T-cell (primary cell): ENCODE results near the gene DPH6. TPM values are rescaled to one million over a fixed set of nuclear protein-coding genes. Genes with fewer than 3 reads are reported as not detected.
"Not testable (repeated sequence)": the region's sequence is repeated elsewhere in the genome, so short reads cannot be mapped to it uniquely, and the experiment has no call there.

Experiments used
- ATAC-seq, 4 experiments: fragments of 200-7000 bp in 3 of 4; fragments of 150-1000 bp in 1 of 4; cut with Tn5 transposase; replicated peaks in 1 of 4; 1 replicate in 3 of 4; 2 replicates in 1 of 4; pipeline ENCODE4 v1.10.0; 2021; ENCODE audit warnings: moderate library complexity in 3 of 4, mild to moderate bottlenecking in 2 of 4, moderate number of reproducible peaks in 1 of 4
- CTCF ChIA-PET, 2 donors: fragments of 300-600 bp; sonication (Branson Sonifier 250); formaldehyde crosslinking; loops; one replicate each; lab custom pipeline; 2022; ENCODE audit warnings: antibody characterized with exemption in 2 of 2; lab: Charles Lee
- POLR2A ChIA-PET, 2 donors: fragments of 300-600 bp; sonication (Branson Sonifier 250); formaldehyde crosslinking; loops; one replicate each; lab custom pipeline; 2022; ENCODE audit warnings: antibody characterized with exemption in 2 of 2; lab: Charles Lee
- DNase-seq, 35 experiments: peaks; one replicate each; pipeline versions ENCODE4 v3.0.0 to v3.0.0-alpha.2; 2013 to 2023
- H3K27ac ChIP-seq: one replicate; pipeline ENCODE4 v1.5.1; 2013; ENCODE audit warnings: low read length
- H3K27me3 ChIP-seq, 2 experiments: replicated peaks in 1 of 2; 1 replicate in 1 of 2; 2 replicates in 1 of 2; pipeline versions ENCODE4 v1.6.1 to v1.7.0; 2013; ENCODE audit warnings: low read length in 1 of 2, mixed read lengths in 1 of 2; ENCODE audit not compliant: control insufficient read depth in 2 of 2, insufficient read depth in 2 of 2; ENCODE audit errors: extremely low read depth in 1 of 2
- H3K36me3 ChIP-seq, 2 donors: 1 replicate in 1 of 2; 2 replicates in 1 of 2; pipeline versions ENCODE4 v1.6.1 to v1.7.0; 2013; ENCODE audit warnings: low read length in 1 of 2; ENCODE audit not compliant: control insufficient read depth in 2 of 2, insufficient read depth in 1 of 2; ENCODE audit errors: extremely low read depth in 1 of 2
- H3K4me1 ChIP-seq, 2 experiments: 1 replicate in 1 of 2; 2 replicates in 1 of 2; pipeline versions ENCODE4 v1.6.1 to v1.7.0; 2013; ENCODE audit warnings: low read length in 2 of 2, mixed read lengths in 1 of 2; ENCODE audit not compliant: insufficient read depth in 2 of 2, control insufficient read depth in 1 of 2; ENCODE audit errors: extremely low read depth in 1 of 2
- H3K4me3 ChIP-seq, 2 donors: 1 replicate in 1 of 2; 2 replicates in 1 of 2; pipeline versions ENCODE4 v1.5.1 to v1.7.0; 2013; ENCODE audit warnings: mild to moderate bottlenecking in 2 of 2, low read length in 1 of 2, moderate library complexity in 1 of 2; ENCODE audit not compliant: control insufficient read depth in 1 of 2; ENCODE audit errors: extremely low read depth in 1 of 2
- H3K9me3 ChIP-seq: 2 replicates; pipeline ENCODE4 v1.7.0; 2013
- H3K27ac Mint-ChIP-seq, 2 donors: one replicate each; pipeline ENCODE4 v1.8.0; 2020 to 2021; ENCODE audit warnings: mild to moderate bottlenecking in 2 of 2, mixed read lengths in 2 of 2
- H3K27me3 Mint-ChIP-seq, 2 donors: one replicate each; pipeline ENCODE4 v1.8.0; 2021 to 2022; ENCODE audit warnings: mixed read lengths in 2 of 2
- H3K36me3 Mint-ChIP-seq: one replicate; pipeline ENCODE4 v1.8.0; 2021; ENCODE audit warnings: mixed read lengths
- H3K4me1 Mint-ChIP-seq, 3 donors: one replicate each; pipeline ENCODE4 v1.8.0; 2020 to 2022; ENCODE audit warnings: mixed read lengths in 3 of 3, mild to moderate bottlenecking in 1 of 3
- H3K4me3 Mint-ChIP-seq, 3 donors: one replicate each; pipeline ENCODE4 v1.8.0; 2020 to 2022; ENCODE audit warnings: mild to moderate bottlenecking in 3 of 3, mixed read lengths in 3 of 3, moderate library complexity in 3 of 3
- H3K9me3 Mint-ChIP-seq, 3 donors: one replicate each; pipeline ENCODE4 v1.8.0; 2020 to 2022; ENCODE audit warnings: mixed read lengths in 3 of 3
- WGBS: methylation state at CpG from one replicate; pipeline ENCODE4 v1.1.5; 2013; ENCODE audit warnings: missing lambda C conversion rate; ENCODE audit not compliant: insufficient coverage; 5-methylcytosine and 5-hydroxymethylcytosine counted together
- total RNA-seq, 35 experiments: library from RNA in 6 of 35; stranded (reverse) in 6 of 35; fragments of 120-200 nt in 1 of 35; gene quantifications; one replicate each; pipeline versions ENCODE4 v1.2.1 to v1.2.4 and lab custom pipeline; 2013 to 2026

The DPH6 gene
- total RNA-seq, 5 donors from 2014 or later (not counting 1 experiment from before 2014, with no cell fraction given), result 11.9 to 18.6 (median 14.6) TPM

GRCh38 chr15:35441279-35441678 is 104.7 kb downstream of the DPH6 start:
- H3K9me3 Mint-ChIP-seq, H3K4me3 Mint-ChIP-seq, H3K9me3 ChIP-seq, H3K4me1 ChIP-seq, ATAC-seq, POLR2A ChIA-PET, CTCF ChIA-PET, H3K27ac ChIP-seq, H3K27ac Mint-ChIP-seq, H3K4me1 Mint-ChIP-seq, H3K27me3 Mint-ChIP-seq, H3K36me3 ChIP-seq, DNase-seq, H3K4me3 ChIP-seq, H3K27me3 ChIP-seq: not testable (repeated sequence)
- H3K36me3 Mint-ChIP-seq, result peaks cover 35% of the 10 kb centered on the region
- WGBS, result no CpG with 5 or more reads among the region's 4 CpGs

GRCh38 chr15:35440265-35440664 is 105.7 kb downstream of the DPH6 start:
- no peaks in the 10 kb centered on the region for H3K9me3 ChIP-seq
- Mint-ChIP-seq H3K4me3 (no peak overlapping the region), H3K27ac (no peak overlapping the region), H3K4me1 (no peaks in the 10 kb centered on the region), H3K27me3 (no peaks in the 10 kb centered on the region), H3K9me3 (peaks cover 0 to 3% (median 0%) of the 10 kb centered on the region in 3 donors), H3K36me3 (peaks cover 41% of the 10 kb centered on the region)
- ChIA-PET POLR2A (no interaction called here), CTCF (no interaction called here)
- ATAC-seq (no peak), DNase-seq (no peak)
- no peaks in the 10 kb centered on the region for H3K27me3 ChIP-seq
- 100% methylated on average over 1 of the region's 3 CpGs for WGBS
- peaks cover 0 to 2% of the 10 kb centered on the region in 2 donors for H3K36me3 ChIP-seq
- H3K4me3 ChIP-seq, result no peak overlapping the region
- H3K27ac ChIP-seq, result no peak overlapping the region
- H3K4me1 ChIP-seq, result no peaks in the 10 kb centered on the region

GRCh38 chr15:35439291-35439690 is 106.7 kb downstream of the DPH6 start:
- Mint-ChIP-seq H3K9me3 (peaks cover 0 to 3% (median 0%) of the 10 kb centered on the region in 3 donors), H3K27ac (no peak overlapping the region), H3K4me1 (no peaks in the 10 kb centered on the region), H3K27me3 (no peaks in the 10 kb centered on the region), H3K4me3 (no peak overlapping the region), H3K36me3 (peaks cover 43% of the 10 kb centered on the region)
- no peak for DNase-seq
- Histone ChIP-seq H3K4me1 (no peaks in the 10 kb centered on the region), H3K4me3 (no peak overlapping the region), H3K9me3 (no peaks in the 10 kb centered on the region), H3K36me3 (peaks cover 0 to 2% of the 10 kb centered on the region in 2 donors), H3K27me3 (no peaks in the 10 kb centered on the region), H3K27ac (no peak overlapping the region)
- no CpG with 5 or more reads among the region's 2 CpGs for WGBS
- CTCF ChIA-PET, result interaction anchor here in 1 of 2 donors (0.6 kb wide), 1 partner anchor 28 kb away, joined by 4 read pairs; no protein-coding TSS in a partner anchor
- no peak for ATAC-seq
- POLR2A ChIA-PET, result no interaction called here

- no peaks in the 10 kb centered on the region for H3K9me3 ChIP-seq
- peaks cover 0 to 2% of the 10 kb centered on the region in 2 donors for H3K36me3 ChIP-seq
- 100% methylated on average over 1 of the region's 5 CpGs for WGBS
- ATAC-seq (no peak), DNase-seq (no peak)
- ChIA-PET CTCF (no interaction called here), POLR2A (no interaction called here)
- no peaks in the 10 kb centered on the region for H3K27me3 ChIP-seq
- Mint-ChIP-seq H3K4me3 (no peak overlapping the region), H3K4me1 (no peaks in the 10 kb centered on the region), H3K27me3 (no peaks in the 10 kb centered on the region), H3K27ac (no peak overlapping the region), H3K36me3 (peaks cover 51% of the 10 kb centered on the region), H3K9me3 (peaks cover 0 to 3% (median 0%) of the 10 kb centered on the region in 3 donors)
- no peaks in the 10 kb centered on the region for H3K4me1 ChIP-seq
- no peak overlapping the region for H3K4me3 ChIP-seq
- no peak overlapping the region for H3K27ac ChIP-seq
These were observed 108.8 kb downstream of the DPH6 start for GRCh38 chr15:35437157-35437556.

- Histone ChIP-seq H3K36me3 (peaks cover 0 to 2% of the 10 kb centered on the region in 2 donors), H3K4me3 (no peak overlapping the region), H3K27me3 (no peaks in the 10 kb centered on the region), H3K4me1 (no peaks in the 10 kb centered on the region), H3K9me3 (no peaks in the 10 kb centered on the region), H3K27ac (no peak overlapping the region)
- WGBS, result no CpG with 5 or more reads among the region's 4 CpGs
- Mint-ChIP-seq H3K9me3 (peaks cover 0 to 3% (median 0%) of the 10 kb centered on the region in 3 donors), H3K4me3 (no peak overlapping the region), H3K36me3 (peaks cover 56% of the 10 kb centered on the region), H3K27me3 (no peaks in the 10 kb centered on the region), H3K27ac (no peak overlapping the region), H3K4me1 (no peaks in the 10 kb centered on the region)
- ATAC-seq (no peak), DNase-seq (no peak)
- ChIA-PET CTCF (no interaction called here), POLR2A (no interaction called here)
These were observed 109.5 kb downstream of the DPH6 start for GRCh38 chr15:35436422-35436821.

GRCh38 chr15:35431281-35431680 is 114.7 kb downstream of the DPH6 start:
- no peaks in the 10 kb centered on the region for H3K36me3 ChIP-seq
- ATAC-seq (no peak), DNase-seq (no peak)
- ChIA-PET POLR2A (no interaction called here), CTCF (no interaction called here)
- Mint-ChIP-seq H3K9me3 (peaks cover 0 to 3% (median 0%) of the 10 kb centered on the region in 3 donors), H3K27ac (no peak overlapping the region), H3K36me3 (peaks cover 47% of the 10 kb centered on the region), H3K4me1 (no peaks in the 10 kb centered on the region), H3K4me3 (no peak overlapping the region), H3K27me3 (no peaks in the 10 kb centered on the region)
- H3K27me3 ChIP-seq, result no peaks in the 10 kb centered on the region
- no peak overlapping the region for H3K4me3 ChIP-seq
- no peak overlapping the region for H3K27ac ChIP-seq
- WGBS, result no CpG with 5 or more reads among the region's 1 CpG
- H3K9me3 ChIP-seq, result no peaks in the 10 kb centered on the region
- H3K4me1 ChIP-seq, result no peaks in the 10 kb centered on the region

GRCh38 chr15:35430301-35430700 is 115.7 kb downstream of the DPH6 start:
- no peaks in the 10 kb centered on the region for H3K27me3 ChIP-seq
- Mint-ChIP-seq H3K4me3 (no peak overlapping the region), H3K27ac (no peak overlapping the region), H3K27me3 (no peaks in the 10 kb centered on the region), H3K4me1 (no peaks in the 10 kb centered on the region), H3K36me3 (peaks cover 43% of the 10 kb centered on the region), H3K9me3 (no peaks in the 10 kb centered on the region)
- ChIA-PET POLR2A (no interaction called here), CTCF (no interaction called here)
- H3K9me3 ChIP-seq, result no peaks in the 10 kb centered on the region
- H3K27ac ChIP-seq, result no peak overlapping the region
- no peak overlapping the region for H3K4me3 ChIP-seq
- no peaks in the 10 kb centered on the region for H3K4me1 ChIP-seq
- ATAC-seq, result no peak
- H3K36me3 ChIP-seq, result no peaks in the 10 kb centered on the region
- DNase-seq, result no peak
